ENCODE results near the gene MB21D2.

Gene MB21D2

DNA sequence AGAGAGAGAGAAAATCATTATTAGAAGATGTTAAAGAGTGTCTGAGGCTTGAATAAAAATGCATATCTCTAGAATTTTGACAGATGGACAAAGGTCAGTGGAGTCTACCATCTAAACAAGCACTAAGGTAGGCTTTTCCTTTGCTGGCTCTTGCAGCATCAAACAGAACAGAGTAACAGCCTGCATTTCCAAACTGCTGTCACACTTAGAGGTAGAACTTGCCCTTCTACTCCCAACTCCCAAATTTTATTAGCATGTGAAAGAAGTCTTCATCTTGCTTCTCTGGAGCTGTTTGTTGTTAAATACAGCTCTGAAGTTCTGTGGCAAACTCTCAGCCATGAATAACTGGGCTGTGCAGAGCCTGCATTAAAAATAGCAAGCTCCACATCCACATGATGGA lies 4.1 kb upstream of the MB21D2 start:
- DNase-seq (ENCODE audit: low spot score), result no peak

DNA sequence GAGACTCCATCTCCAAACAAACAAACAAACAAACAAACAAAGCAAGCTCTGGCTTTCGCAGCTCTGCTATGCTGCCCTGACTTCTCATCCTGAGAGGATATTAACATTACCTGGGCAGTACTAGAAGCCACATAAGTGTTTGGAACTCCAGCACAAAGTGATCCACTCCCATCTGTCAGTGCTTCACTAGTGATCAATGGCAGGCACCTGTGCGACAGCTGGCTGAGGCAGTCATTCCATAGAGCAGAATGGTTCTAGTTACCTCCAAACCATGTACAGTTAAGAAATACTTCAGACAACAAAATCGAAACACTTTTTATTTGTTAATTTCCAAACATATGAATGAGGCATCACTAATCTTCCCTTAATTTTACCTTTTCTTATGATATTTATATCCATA lies 2.8 kb upstream of the MB21D2 start:
- DNase-seq (ENCODE audit: low spot score), result no peak

DNA sequence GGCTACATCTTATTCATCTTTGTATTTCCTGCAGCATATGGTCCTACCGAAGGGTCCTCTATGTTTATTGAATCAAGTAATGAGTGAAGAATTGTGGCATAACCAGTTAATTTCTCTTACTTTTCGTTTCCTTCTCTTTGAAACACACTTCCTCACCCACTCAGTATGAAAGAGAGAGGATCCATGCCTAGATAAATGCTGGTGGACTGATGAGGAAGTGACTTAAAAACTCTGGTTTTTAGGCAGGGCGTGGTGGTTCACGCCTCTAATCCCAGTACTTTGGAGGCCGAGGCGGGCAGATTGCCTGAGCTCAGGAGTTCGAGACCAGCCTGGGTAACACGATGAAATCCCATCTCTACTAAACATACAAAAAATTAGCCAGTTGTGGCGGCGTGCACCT lies 2.2 kb upstream of the MB21D2 start:
- no peak for DNase-seq (ENCODE audit: low spot score)

DNA sequence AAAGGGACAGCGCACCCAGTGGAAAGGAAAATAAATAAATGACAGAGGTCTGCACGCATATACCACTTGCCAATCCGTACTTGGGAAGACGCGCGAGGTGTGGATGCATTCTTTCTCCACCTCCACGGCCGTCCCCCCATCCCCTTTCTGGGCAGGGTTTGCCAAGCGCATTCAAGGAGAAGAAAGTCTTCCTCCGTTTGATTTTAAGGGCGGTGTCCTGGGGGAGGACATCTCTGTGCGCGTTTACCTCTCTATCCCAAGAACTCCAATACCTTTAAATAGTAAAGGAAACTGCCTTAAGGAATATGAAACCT lies 576 bp upstream of the MB21D2 start:
- no peak for DNase-seq (ENCODE audit: low spot score)

DNA sequence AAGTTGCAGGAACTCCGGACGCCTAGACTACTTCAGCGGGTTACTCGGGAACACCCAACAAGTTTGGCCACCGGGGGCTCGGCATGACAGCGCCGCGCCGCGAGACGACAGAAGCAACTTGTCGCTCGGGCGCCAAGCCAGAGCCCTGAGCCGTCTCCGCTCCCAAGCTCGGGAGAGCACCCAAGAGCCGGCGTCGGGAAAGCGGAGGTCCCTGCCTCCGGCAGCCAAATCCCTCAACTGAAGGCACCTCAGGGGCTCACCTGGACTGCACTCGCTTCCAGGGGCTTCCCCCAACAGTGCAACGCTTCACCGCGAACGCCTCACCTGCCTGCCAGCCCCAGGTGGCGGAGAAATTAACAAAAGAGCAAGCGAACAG lies 640 bp downstream of the MB21D2 start:
- DNase-seq (ENCODE audit: low spot score), result peak; percentile 17

DNA sequence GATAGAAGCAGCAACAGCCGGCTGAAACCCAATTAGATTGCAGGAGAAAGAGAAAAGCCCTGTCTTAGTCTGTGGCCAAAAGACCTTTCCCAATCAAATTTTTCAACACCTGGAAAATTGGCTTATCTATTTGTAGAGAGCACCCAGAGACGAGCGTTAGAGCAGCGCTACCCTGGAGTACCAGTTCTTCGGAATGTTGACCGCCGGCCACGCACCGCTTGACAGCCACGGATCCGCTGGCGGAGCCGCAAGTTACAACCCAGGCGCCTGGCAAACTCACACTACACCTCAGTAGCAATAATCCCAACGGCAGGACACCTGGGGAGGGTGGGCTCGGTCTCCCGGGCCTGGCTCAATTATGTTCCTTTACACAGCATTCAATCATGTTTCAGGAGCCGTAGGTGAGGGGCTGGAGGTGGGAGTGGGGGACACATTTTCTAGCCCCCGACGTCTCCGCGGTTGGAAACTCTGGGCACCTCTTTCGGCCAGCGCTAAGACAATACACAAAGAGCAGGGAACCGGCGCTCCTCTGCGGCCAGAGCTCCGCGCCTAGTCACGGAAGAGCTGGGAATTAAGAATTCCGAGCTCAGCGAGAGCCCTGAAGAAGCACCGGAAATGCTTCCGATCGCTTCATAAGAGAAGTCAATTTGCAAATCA lies 1.2 kb downstream of the MB21D2 start:
- DNase-seq (ENCODE audit: low spot score), result no peak

DNA sequence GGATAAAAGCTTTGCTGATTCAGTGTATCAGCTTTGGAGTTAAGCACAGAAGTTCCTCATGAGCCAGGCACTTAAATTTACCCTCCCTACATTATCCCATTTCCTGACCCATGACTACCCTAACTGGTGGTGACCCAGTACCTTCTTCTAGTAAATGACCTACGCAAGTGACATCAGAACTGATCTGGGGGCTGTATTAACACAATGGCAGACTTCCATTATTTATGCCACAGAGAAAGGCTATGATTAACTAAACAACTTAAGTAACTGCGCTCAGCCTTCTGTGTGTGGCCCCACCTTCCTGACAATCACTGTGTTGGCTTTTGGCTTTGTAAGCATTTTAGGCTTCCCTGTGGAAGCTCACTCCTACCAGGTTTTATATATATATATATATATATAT lies 1.9 kb downstream of the MB21D2 start:
- DNase-seq (ENCODE audit: low spot score), result no peak

DNA sequence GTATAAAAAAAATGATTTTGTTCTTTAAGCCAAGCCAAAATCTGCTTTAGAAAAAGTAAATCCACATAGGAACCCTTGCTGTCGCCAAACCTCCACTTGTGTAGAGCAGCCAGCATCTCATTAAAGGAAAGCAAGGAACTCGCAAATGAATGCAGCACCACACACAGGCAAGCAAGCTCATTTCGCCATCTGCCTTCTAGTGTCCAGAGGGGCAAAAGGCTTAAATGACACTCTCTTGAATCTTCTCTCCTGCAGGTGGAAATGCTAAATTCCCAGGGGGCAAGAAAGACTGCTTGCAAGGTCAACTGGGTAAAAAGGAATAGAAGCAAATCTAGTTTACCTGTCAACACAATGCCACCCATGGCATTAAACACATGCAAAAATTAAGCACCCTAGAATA lies 2.4 kb downstream of the MB21D2 start:
- DNase-seq (ENCODE audit: low spot score), result no peak

DNA sequence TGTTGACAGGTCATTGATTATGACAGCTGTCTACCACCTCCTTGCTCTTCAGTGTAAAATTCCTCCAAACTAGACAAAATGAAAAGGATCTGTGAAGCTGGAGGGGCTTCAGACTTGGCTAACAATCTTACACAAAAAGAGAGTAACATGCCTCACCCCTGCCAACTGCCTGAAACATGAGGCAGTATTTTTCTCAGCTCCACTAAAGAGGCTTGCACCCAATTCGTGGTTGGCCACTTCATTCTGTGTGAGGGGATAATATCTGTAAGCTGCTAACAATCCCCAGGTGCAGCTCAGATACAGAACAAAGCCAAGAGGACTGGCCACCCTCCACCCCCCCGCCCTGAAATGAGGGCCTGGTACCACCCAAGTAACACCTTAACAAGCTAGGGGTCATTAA lies 2.8 kb downstream of the MB21D2 start:
- DNase-seq (ENCODE audit: low spot score), result no peak

DNA sequence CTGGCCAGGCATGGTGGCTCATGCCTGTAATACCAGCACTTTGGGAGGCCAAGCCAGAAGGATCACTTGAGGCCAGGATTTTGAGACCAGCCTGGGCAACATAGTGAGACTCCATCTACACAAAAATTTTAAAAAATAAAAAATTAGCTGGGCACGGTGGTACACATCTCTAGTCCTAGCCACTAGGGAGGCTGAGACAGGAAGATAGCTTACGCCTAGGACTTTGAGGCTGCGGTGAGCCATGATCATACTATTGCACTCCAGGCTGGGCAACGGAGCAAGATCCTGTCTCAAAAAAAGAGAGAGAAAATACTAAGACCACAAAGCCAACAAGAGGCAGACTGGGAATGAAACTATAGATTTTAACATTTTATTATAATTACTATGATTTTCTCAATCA lies 4.1 kb downstream of the MB21D2 start:
- no peak for DNase-seq (ENCODE audit: low spot score)

DNA sequence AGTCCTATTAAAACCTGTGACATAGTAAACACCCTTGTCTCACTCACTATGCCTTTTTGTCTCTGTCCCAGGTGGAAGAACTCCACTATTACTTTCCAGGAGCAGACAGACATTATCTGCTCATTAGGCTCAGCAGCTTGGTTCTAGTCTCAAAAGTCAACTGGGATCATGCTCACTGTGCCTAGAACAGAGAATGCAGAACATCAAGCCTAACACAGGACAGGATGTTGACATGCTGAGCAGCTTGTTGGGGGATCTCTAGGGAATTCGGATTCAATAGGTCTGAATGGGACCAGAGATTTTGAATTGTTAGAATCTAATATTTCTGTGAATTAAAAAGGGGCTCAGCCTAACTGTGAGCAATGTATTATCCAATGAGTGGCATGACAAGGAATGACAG lies 6.4 kb downstream of the MB21D2 start:
- no peak for DNase-seq (ENCODE audit: low spot score)

DNA sequence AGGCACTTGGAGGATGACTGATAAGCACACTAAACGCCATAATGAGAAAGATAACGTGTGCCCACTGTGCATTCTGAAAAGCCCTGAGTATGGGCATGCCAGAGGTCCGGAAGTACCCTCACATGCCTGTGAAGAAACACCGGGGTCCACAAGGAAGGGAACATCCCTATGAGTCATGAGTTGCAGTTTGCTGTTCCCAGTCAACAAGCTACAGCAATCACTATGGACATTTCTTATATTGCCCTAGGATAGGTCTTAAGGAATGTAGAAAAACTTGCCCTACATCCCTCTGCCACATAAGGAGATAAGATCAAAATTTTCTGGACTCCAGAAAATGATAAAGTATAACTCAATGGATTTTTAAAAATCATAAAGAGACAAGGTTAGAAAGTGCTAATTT lies 9.9 kb downstream of the MB21D2 start:
- DNase-seq (ENCODE audit: low spot score), result no peak

DNA sequence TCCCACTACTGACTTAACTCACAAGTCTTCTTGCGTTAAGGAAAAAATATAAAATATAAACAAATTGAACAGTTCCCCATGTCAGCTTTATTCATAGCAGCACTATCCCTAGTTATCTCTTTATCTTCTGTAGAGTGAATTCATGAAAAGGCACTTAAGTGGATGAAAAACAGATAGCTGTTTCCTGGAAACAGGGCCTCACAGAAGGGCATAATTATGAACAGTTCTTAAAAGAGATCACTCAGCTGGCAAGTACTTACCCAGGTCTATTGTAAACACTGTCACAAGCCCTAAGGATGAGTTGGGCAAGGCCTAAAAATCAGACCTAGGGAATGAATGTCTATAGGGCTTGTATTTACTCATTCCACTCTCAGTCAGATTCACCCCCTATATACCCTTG lies 10.7 kb downstream of the MB21D2 start:
- DNase-seq (ENCODE audit: low spot score), result no peak

DNA sequence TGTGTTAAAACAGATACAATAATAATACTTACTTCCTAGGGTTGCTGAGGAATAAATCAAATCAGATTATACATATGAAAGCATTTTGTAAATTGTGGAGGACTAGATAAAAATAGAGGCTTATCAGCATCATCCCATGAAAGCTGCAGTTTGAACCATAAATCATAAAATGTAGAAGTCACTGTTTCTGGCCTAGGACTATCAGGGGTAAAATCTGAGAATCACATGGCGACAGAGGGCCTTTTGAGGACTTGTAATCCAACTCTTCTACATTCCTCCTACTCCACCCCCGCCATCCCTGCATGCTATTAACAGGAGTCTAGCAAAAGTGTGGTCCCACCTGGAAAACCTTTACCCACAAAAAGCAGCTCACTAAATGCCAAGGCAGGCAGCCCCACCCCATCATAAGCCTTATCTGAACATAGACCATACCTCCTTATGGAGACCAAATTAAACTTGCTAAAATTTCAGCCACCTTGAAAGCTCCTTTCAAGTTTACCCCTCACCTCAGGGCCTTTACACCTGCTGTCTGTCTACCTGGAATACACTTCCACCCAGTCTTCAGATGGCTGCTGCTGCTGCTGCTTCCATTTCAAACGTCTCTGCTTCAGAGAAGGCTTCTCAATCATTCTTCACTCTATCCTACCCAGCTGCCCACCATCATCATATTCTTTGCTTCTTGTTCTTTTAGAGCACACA lies 11.5 kb downstream of the MB21D2 start:
- no peak for DNase-seq (ENCODE audit: low spot score)

DNA sequence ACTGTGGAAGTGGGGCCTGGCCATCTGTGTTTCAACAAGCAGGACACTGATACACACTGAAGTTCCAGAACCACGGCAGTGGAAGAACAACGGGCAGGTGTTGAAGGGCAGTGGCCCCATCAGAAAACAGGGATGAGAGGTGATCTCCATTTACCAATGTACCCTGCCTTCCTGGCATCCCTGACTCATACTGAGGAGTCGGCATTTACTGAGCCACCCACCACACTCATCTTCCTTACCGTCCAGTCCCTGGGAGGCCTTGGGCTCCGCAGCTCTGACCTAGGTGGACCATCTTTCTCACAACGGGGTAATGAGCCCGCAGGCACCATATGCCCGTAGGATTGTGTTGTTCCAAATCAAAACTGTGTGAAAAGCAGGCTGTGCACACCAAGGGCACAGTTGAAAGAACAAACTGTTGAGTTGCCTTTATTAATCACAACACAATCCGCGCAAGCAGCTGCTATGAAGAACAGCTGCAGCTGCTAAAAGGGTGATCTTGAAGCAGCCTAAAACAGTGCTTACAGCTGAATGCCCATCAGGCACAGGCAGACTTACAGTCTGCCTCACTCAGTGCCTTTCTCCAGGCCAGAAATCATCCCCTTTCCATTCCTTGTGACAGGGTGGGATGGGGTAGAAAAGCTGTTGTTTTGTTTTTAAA lies 12.9 kb downstream of the MB21D2 start:
- DNase-seq (ENCODE audit: low spot score), result no peak

DNA sequence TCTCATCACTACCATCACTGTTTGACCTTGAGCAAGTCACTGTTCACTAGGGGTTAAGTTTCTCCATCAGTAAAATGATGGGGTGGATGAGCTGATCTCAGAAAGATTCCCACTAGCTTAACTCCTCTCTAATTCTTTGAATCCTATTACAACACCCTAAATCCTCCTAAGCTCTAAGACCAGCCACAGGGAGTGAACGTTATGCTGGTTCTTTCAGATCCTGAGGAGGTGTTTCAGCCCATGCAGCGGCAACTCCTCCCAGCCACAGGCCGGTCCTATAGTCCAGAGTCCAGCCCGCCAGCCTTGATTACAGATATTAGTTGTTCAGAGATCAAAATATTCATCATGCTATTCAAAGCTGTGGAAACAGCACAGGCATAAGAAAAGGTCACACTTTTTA lies 15.1 kb downstream of the MB21D2 start:
- DNase-seq (ENCODE audit: low spot score), result no peak

DNA sequence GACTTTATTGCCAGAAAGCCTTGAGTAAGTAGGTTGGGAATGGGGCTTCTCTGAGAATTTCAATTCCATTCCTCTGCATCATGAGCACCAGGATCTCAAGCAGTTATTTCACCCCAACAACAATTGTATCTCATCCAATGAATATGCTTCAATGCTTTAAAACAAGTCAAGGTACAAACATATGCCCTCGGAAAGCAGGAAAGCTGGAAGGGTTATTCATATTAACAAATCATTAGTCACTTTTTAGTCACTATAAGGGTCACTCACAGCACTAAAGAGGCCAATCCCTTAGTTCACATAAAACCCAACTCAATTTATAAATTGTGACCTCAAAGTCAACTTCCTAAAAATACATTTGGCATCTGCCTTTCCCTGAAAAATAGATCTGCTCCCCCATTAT lies 16.2 kb downstream of the MB21D2 start:
- no peak for DNase-seq (ENCODE audit: low spot score)

DNA sequence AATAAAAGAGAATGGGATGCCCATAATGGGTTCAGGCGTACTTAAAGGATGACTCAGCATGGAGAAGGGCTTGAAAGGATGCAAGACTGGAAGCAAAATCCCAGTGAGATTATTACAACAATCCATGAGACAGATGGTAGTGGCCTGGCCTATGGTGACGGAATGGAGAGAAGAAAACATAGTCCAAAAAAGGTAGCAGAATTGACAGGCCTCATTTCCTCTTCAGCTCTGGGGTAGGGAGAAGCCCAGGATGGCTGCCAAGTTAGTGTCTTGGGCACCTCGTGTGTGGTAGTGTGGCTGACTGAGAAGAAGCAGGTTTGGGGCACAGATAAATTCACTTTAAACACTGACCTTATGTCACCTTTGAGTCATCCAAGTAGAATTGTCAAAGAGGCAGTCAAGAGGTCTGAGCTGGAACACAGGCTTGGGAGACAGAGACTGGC lies 18.1 kb downstream of the MB21D2 start:
- DNase-seq (ENCODE audit: low spot score), result no peak

DNA sequence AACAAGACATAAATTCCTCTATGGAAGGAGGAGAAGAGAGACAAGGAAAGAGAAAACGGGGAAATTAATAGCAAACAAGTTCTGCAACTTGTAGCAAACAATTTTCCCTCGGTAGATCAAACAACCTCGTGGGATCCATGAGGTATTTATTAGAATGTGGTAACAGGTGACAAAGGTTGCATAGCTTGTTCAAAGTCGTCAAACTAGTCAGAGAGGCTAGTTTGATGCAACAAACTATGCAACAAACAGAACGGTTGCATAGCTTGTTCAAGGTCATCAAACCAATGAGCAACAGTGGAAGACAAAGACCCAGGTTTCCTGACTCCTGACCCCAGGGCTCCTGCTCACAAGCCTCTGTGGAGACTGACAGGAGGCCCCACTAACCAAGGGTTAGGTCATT lies 20.7 kb downstream of the MB21D2 start:
- DNase-seq (ENCODE audit: low spot score), result no peak

DNA sequence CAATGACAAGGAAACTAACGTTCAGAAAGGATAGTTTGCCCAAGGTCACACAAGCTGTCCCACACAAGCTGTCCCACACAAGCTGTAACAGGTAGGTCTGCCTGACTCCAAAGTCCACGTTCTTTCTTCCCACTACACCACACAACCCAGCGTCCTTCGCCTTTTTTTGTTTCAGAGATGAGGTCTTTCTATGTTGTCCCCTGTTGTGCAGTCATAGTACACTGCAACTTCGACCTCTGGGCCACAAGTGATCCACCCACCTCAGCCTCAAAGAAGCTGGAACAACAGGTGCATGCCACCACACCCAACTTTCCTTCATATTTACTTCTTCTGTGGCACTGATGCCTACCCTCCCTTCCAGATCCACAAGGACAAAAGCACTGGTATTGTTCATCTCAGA lies 21.4 kb downstream of the MB21D2 start:
- no peak for DNase-seq (ENCODE audit: low spot score)

DNA sequence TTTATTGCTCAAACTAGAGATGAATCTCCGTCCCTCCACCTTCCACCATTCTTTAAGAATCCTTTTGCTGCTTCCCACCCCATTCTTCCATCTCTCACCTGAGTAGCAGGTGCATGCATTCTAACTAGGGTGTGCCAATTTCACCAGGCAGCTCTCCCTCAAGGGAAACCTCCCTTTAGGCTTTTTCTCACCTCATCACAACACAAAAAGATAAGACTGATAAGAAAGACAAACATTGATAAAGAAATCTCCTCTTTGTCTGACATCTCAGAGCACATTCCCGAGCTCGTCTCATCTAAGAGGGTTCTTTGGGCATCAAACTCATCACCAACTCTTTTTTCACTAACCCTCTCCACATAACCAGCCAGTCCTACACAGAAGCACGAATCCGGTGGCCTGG lies 23.0 kb downstream of the MB21D2 start:
- DNase-seq (ENCODE audit: low spot score), result no peak

DNA sequence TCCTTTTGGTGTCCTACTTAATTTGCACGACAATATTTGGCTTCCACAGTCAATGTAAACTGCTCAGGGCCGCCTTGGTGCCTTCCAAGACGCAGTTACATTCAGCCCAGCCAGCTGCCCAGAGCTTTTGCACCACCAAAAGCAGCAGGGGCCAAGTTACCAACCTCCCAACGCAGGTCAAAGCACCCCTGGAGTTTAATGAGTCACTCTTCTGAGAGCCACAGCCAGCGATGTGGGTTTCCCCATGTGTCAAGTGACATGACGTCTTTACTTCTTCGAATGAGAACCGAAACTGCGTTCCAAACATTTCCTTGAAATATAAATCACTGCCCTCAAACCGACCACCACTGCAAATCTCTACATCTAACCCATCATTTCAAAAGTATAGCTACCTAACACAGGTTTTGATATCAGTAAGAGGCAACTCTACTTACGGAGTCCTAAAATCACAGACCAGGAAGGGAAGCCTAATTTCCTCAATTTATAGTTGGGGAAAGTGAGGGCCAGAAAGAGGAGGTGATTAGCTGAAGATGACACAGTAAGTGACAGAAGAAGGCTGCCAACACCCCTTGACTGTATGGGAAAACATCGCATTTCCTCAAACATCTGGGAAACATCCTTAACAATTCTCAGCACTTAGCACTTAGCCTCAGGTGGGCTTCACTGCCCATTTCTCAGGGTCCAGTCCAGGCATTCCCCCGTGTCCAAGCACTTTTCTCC lies 24.5 kb downstream of the MB21D2 start:
- no peak for DNase-seq (ENCODE audit: low spot score)

Data from HuH-7.5 (cell line).